Activated naive CD4-positive, alpha-beta T cell treated with anti-CD3 and anti-CD28 coated beads, Interleukin-2, amount 10 ng/mL, durations not matched to agents 7 days and 5 days (primary cell): Measurements from ENCODE around the gene ECM2.

Experiments used
- CTCF ChIA-PET: fragments of 350-600 bp; sonication (Branson Sonifier 250); formaldehyde crosslinking; loops from one replicate; lab custom pipeline; 2021; ENCODE audit warnings: antibody characterized with exemption; lab: Charles Lee
- DNase-seq: peaks from one replicate; pipeline ENCODE4 v3.0.0-alpha.2; 2020
- H3K27ac Mint-ChIP-seq: one replicate; pipeline ENCODE4 v1.8.0; 2021; ENCODE audit warnings: mild to moderate bottlenecking, moderate library complexity, mixed read lengths
- H3K27me3 Mint-ChIP-seq: one replicate; pipeline ENCODE4 v1.8.0; 2021; ENCODE audit warnings: mild to moderate bottlenecking, mixed read lengths
- H3K36me3 Mint-ChIP-seq: one replicate; pipeline ENCODE4 v1.8.0; 2021; ENCODE audit warnings: mixed read lengths
- H3K4me1 Mint-ChIP-seq: one replicate; pipeline ENCODE4 v1.8.0; 2021; ENCODE audit warnings: mixed read lengths
- H3K4me3 Mint-ChIP-seq: one replicate; pipeline ENCODE4 v1.8.0; 2021; ENCODE audit warnings: mild to moderate bottlenecking, moderate library complexity, mixed read lengths
- H3K9me3 Mint-ChIP-seq: one replicate; pipeline ENCODE4 v1.8.0; 2021; ENCODE audit warnings: mixed read lengths

The ECM2 gene

GRCh38 chr9:92499701-92500100 lies 36.1 kb downstream of the ECM2 start:
- DNase-seq: no peak
- Mint-ChIP-seq H3K27me3 (no peaks in the 10 kb centered on the region), H3K4me1 (no peaks in the 10 kb centered on the region), H3K4me3 (no peak overlapping the region), H3K27ac (no peak overlapping the region), H3K9me3 (no peaks in the 10 kb centered on the region), H3K36me3 (no peaks in the 10 kb centered on the region)
- CTCF ChIA-PET: no interaction called here

GRCh38 chr9:92496396-92497176 lies 39.2 kb downstream of the ECM2 start:
- Mint-ChIP-seq H3K27ac (no peak overlapping the region), H3K9me3 (no peaks in the 10 kb centered on the region), H3K36me3 (no peaks in the 10 kb centered on the region), H3K4me3 (no peak overlapping the region), H3K27me3 (no peaks in the 10 kb centered on the region), H3K4me1 (no peaks in the 10 kb centered on the region)
- CTCF ChIA-PET: no interaction called here
- DNase-seq: no peak

- CTCF ChIA-PET: no interaction called here
- Mint-ChIP-seq H3K4me1 (no peaks in the 10 kb centered on the region), H3K4me3 (no peak overlapping the region), H3K27ac (no peak overlapping the region), H3K36me3 (no peaks in the 10 kb centered on the region), H3K27me3 (no peaks in the 10 kb centered on the region), H3K9me3 (no peaks in the 10 kb centered on the region)
- no peak for DNase-seq
Measured at GRCh38 chr9:92494856-92495255, 40.9 kb downstream of the ECM2 start.

GRCh38 chr9:92493749-92494387 lies 41.9 kb downstream of the ECM2 start:
- Mint-ChIP-seq H3K27ac (no peak overlapping the region), H3K27me3 (no peaks in the 10 kb centered on the region), H3K4me1 (no peaks in the 10 kb centered on the region), H3K9me3 (no peaks in the 10 kb centered on the region), H3K36me3 (no peaks in the 10 kb centered on the region), H3K4me3 (no peak overlapping the region)
- CTCF ChIA-PET: no interaction called here
- DNase-seq: no peak

GRCh38 chr9:92492781-92493401 lies 42.9 kb downstream of the ECM2 start:
- Mint-ChIP-seq H3K4me3 (no peak overlapping the region), H3K36me3 (no peaks in the 10 kb centered on the region)

GRCh38 chr9:92488681-92489550 lies 46.9 kb downstream of the ECM2 start:
- Mint-ChIP-seq H3K36me3 (no peaks in the 10 kb centered on the region), H3K4me3 (no peak overlapping the region), H3K27me3 (no peaks in the 10 kb centered on the region), H3K4me1 (no peaks in the 10 kb centered on the region), H3K9me3 (no peaks in the 10 kb centered on the region), H3K27ac (no peak overlapping the region)
- CTCF ChIA-PET: no interaction called here
- no peak for DNase-seq

More at GRCh38 chr9:92492781-92493401, 42.9 kb downstream of the ECM2 start:
- Mint-ChIP-seq H3K27me3 (no peaks in the 10 kb centered on the region), H3K27ac (no peak overlapping the region), H3K4me1 (no peaks in the 10 kb centered on the region), H3K9me3 (no peaks in the 10 kb centered on the region)
- CTCF ChIA-PET: no interaction called here
- no peak for DNase-seq

- H3K27me3 Mint-ChIP-seq: no peaks in the 10 kb centered on the region
- no peak overlapping the region for H3K27ac Mint-ChIP-seq
- H3K4me3 Mint-ChIP-seq: no peak overlapping the region
- H3K4me1 Mint-ChIP-seq: peaks cover 2% of the 10 kb centered on the region
- H3K9me3 Mint-ChIP-seq: no peaks in the 10 kb centered on the region
- H3K36me3 Mint-ChIP-seq: no peaks in the 10 kb centered on the region
- no peak for DNase-seq
- CTCF ChIA-PET: no interaction called here
Measured at GRCh38 chr9:92486371-92486770, 49.4 kb downstream of the ECM2 start.

GRCh38 chr9:92484563-92484962 lies 51.2 kb downstream of the ECM2 start:
- no peaks in the 10 kb centered on the region for H3K9me3 Mint-ChIP-seq
- H3K4me3 Mint-ChIP-seq: no peak overlapping the region
- no peak for DNase-seq
- peaks cover 9% of the 10 kb centered on the region for H3K4me1 Mint-ChIP-seq
- no peaks in the 10 kb centered on the region for H3K27me3 Mint-ChIP-seq
- no peaks in the 10 kb centered on the region for H3K36me3 Mint-ChIP-seq
- no peak overlapping the region for H3K27ac Mint-ChIP-seq
- CTCF ChIA-PET: no interaction called here

GRCh38 chr9:92483627-92484545 lies 51.9 kb downstream of the ECM2 start:
- Mint-ChIP-seq H3K27me3 (no peaks in the 10 kb centered on the region), H3K36me3 (no peaks in the 10 kb centered on the region), H3K4me1 (peaks cover 9% of the 10 kb centered on the region), H3K4me3 (no peak overlapping the region), H3K27ac (no peak overlapping the region), H3K9me3 (no peaks in the 10 kb centered on the region)
- DNase-seq: no peak
- CTCF ChIA-PET: no interaction called here

- no peak for DNase-seq
- Mint-ChIP-seq H3K27ac (no peak overlapping the region), H3K9me3 (no peaks in the 10 kb centered on the region), H3K4me1 (peaks cover 9% of the 10 kb centered on the region), H3K27me3 (no peaks in the 10 kb centered on the region), H3K4me3 (no peak overlapping the region), H3K36me3 (no peaks in the 10 kb centered on the region)
- CTCF ChIA-PET: no interaction called here
Measured at GRCh38 chr9:92482805-92483204, 53.0 kb downstream of the ECM2 start.

GRCh38 chr9:92482329-92482728 lies 53.5 kb downstream of the ECM2 start, which contains the start of gene ASPN:
ASPN (minus strand) TSS chr9:92482506.
- Mint-ChIP-seq H3K4me1 (peaks cover 9% of the 10 kb centered on the region), H3K9me3 (no peaks in the 10 kb centered on the region), H3K27me3 (no peaks in the 10 kb centered on the region), H3K4me3 (no peak within 1 kb of the TSS), H3K27ac (no peak within 1 kb of the TSS), H3K36me3 (no peaks in the 10 kb centered on the region)
- no peak for DNase-seq
- CTCF ChIA-PET: no interaction called here

- Mint-ChIP-seq H3K27me3 (no peaks in the 10 kb centered on the region), H3K4me1 (peaks cover 9% of the 10 kb centered on the region), H3K4me3 (no peak overlapping the region), H3K27ac (no peak overlapping the region), H3K9me3 (no peaks in the 10 kb centered on the region), H3K36me3 (no peaks in the 10 kb centered on the region)
- no peak for DNase-seq
- CTCF ChIA-PET: no interaction called here
Measured at GRCh38 chr9:92480986-92481633, 54.7 kb downstream of the ECM2 start.

- H3K27me3 Mint-ChIP-seq: no peaks in the 10 kb centered on the region
- H3K36me3 Mint-ChIP-seq: no peaks in the 10 kb centered on the region
- no peak for DNase-seq
- H3K4me3 Mint-ChIP-seq: no peak overlapping the region
- CTCF ChIA-PET: no interaction called here
- peaks cover 9% of the 10 kb centered on the region for H3K4me1 Mint-ChIP-seq
- no peaks in the 10 kb centered on the region for H3K9me3 Mint-ChIP-seq
- no peak overlapping the region for H3K27ac Mint-ChIP-seq
Measured at GRCh38 chr9:92480291-92480771, 55.5 kb downstream of the ECM2 start.
